HT-29 (cell line): ENCODE results near the gene HOXB13. TPM values are rescaled to one million over a fixed set of nuclear protein-coding genes. Genes with fewer than 3 reads are reported as not detected.
A peak's percentile ranks its signal among the peaks of the same experiment; 100 is the strongest.
"Not testable (repeated sequence)": the region's sequence is repeated elsewhere in the genome, so short reads cannot be mapped to it uniquely, and the experiment has no call there.

Source experiments
- DNase-seq: peaks from one replicate; pipeline ENCODE4 v3.0.0-alpha.2; 2015; ENCODE audit warnings: low spot score
- total RNA-seq: library from RNA; depleted of rRNA; stranded (reverse); fragments of >200 nt; shearing (Covaris generic); gene quantifications from 2 replicates; pipeline ENCODE4 v1.2.3, GENCODE V29; 2014

Gene HOXB13
- total RNA-seq, 1 experiment from 2014 or later: 5.3 TPM

GRCh38 chr17:48726916-48727286 is 1.6 kb downstream of the HOXB13 start:
- DNase-seq: no peak

- DNase-seq: no peak
These were observed 2.2 kb downstream of the HOXB13 start for GRCh38 chr17:48726114-48726915.

DNA sequence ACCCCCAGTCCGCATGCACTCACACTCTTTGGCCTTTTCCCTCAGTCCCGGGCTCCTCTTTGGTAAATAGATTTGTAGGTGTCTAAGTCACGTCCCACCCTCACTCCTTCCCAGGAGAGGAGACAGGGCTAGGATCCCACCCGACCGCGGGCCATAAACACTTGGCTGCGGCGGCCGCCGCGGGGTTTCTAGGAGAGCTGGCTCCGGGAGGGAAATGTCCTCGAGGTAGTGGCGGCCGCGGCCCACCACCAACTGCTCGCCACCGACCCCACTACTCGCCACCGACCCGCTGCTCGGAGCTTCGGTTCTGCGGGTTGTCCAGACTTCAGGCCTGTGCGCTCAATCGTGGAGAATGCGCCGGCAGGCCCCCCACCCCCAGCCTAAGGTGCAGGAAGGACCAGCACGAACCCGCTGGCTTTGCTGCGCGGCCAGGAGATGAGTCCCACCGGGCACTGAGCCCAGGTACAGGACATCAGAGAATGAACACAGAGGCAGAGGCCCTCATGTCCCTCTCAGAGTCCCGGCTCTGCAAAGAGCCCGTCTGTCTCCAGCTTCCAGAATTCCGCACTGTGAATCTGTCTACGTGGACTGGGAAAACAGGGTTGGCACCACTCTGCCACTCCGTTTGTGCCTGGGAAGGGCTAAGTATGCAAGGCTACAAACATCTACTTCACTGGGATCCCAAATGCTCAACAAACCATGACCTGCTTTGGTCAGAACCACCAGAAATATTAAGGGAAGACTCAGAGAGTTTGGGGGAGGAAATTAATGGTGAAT is 3.1 kb downstream of the HOXB13 start:
- DNase-seq: no peak

DNA sequence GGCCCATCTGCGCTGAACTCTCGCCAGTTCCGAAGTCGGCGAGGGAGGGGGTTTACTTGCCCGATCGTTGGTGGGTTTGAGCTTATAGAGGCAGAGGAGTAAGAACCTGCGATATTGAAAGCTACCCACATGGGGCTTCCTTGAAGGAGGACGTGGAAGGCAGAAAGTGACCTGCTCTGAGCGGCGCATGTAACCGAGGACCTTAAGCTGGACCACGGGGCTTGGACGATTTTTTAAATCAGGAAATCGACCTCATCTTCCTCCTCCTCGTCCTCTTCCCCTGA is 3.6 kb downstream of the HOXB13 start:
- no peak for DNase-seq

- peak; percentile 92 for DNase-seq
These were observed 4.1 kb downstream of the HOXB13 start for GRCh38 chr17:48724251-48725003.

GRCh38 chr17:48723423-48724250 is 4.9 kb downstream of the HOXB13 start:
- no peak for DNase-seq

- no peak for DNase-seq
These were observed 5.6 kb downstream of the HOXB13 start, which contains the start of gene PRAC2 for GRCh38 chr17:48722915-48723422. PRAC2 (plus strand) TSS chr17:48723185; CDS start chr17:48724411, 1,226 bp downstream.

DNA sequence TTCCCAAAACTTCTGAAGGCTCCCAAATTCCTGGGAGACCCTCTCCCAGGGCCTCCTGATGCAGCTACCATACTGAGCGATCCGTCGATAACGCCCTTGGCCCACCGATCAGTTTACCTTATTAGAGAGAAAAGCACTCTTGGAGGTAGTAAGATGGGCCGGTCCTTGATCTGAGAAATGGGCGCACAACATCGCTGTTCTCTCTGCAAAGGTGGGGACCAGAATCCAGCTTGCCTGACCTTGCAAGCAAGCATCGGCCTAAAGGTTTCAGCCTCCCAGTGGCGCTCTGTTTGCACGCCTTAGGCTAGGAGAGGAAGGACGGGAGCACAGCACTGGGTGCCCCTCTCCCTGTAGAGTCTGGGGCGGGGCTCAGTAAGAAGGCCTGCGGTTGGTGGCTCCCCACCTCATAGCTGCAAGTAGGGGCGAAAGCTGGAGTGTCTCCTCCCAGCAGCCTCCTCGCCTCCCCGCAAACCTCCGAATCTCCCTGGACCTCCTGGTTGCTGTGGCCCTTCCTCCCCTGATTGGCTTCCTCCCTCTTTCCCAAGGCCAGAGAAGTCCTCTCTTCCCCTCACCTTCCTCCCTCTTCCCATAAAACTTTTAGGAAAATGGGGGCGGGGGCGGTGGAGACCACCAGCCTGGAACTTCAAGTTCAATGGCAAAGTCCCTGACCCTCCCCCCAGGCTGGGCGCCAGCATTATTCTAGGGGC is 6.2 kb downstream of the HOXB13 start, which contains the start of gene PRAC1:
TSS of gene PRAC1 (minus strand) at position 318 of the 707 bp plus-strand sequence. CDS start at position 192, 126 bp downstream.
- DNase-seq: no peak

GRCh38 chr17:48721009-48721402 is 7.5 kb downstream of the HOXB13 start:
- DNase-seq: no peak

- DNase-seq: no peak
These were observed 8.1 kb downstream of the HOXB13 start for GRCh38 chr17:48720266-48721008.

GRCh38 chr17:48719642-48720265 is 8.8 kb downstream of the HOXB13 start:
- DNase-seq: no peak

- DNase-seq: peak; percentile 13
These were observed 9.5 kb downstream of the HOXB13 start for GRCh38 chr17:48718761-48719641.

DNA sequence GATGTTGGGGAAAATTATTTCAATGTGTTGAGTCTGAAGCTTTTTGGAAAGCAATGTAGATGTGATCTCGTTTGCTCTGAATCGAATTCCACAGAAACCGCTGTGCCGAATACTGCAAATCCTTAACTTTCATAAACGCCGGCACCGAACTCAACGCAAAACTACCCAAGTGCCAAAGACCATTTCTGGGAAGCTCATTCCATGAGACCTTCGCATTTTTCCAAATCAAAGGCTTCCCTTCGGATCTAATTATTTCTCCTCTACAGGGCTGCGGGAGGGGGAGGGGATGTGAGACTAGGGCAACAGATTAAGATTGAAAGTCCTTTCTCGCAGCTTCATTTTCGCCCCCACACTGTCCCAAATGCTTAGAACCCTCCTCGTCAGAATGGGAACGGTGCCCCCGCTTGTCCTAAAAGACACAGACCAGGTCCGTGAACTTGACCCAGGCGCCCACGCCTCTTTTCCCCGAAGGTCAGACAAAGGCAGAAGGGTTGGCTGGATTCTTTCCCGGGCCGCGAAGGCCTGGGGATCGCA is 10.3 kb downstream of the HOXB13 start:
- DNase-seq: no peak

GRCh38 chr17:48717367-48718226 is 11.0 kb downstream of the HOXB13 start:
- DNase-seq: no peak

DNA sequence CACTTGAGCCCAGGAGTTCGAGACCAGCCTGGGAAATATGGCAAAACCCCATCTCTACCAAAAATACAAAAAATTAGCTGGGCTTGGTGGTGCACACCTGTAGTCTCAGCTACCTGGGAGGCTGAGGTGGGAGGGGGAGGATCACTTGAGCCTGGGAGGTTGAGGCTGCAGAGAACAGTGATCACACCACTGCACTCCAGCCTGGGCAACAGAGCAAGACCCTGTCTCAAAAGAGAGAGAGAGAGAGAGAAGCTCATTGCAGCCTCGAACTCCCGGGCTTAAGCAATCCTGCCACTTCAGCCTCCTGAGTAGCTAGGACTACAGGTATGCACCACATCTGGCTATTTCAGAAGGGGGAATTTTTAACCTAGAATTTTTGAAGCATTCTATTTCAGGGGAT is 12.0 kb downstream of the HOXB13 start:
- not testable (repeated sequence) for DNase-seq

- no peak for DNase-seq
These were observed 12.8 kb downstream of the HOXB13 start for GRCh38 chr17:48715496-48716399.
